Measurements from ENCODE around the gene PDZD2.

Gene PDZD2

GRCh38 chr5:32103521-32103920, 464.6 kb downstream of the PDZD2 start:
- ChIA-PET POLR2A (no interaction called here), CTCF (no interaction called here)

GRCh38 chr5:32107291-32107690, 468.4 kb downstream of the PDZD2 start:
- CTCF ChIA-PET = interaction anchor here (1.1 to 3.8 kb wide), 7 partner anchors 8 to 509 kb away, joined by 3 to 21 read pairs (median 5); no protein-coding TSS in a partner anchor
- no peak for TF ChIP-seq CTCF (IDR thresholded peaks at IDR 0.05; ENCODE audit: control extremely low read depth, extremely low read depth, low read depth, missing control alignments)
- POLR2A ChIA-PET = no interaction called here
- no peak for DNase-seq (ENCODE audit: extremely low spot score)

More at GRCh38 chr5:32103521-32103920, 464.6 kb downstream of the PDZD2 start:
- TF ChIP-seq CTCF (IDR thresholded peaks at IDR 0.05; ENCODE audit: control extremely low read depth, extremely low read depth, low read depth, missing control alignments) = no peak
- DNase-seq (ENCODE audit: extremely low spot score) = no peak

GRCh38 chr5:32108167-32108566, 469.2 kb downstream of the PDZD2 start:
- ChIA-PET POLR2A (no interaction called here), CTCF (interaction anchor here (1.2 to 3.8 kb wide), 6 partner anchors 7 to 124 kb away, joined by 3 to 21 read pairs (median 8); no protein-coding TSS in a partner anchor)
- no peak for TF ChIP-seq CTCF (IDR thresholded peaks at IDR 0.05; ENCODE audit: control extremely low read depth, extremely low read depth, low read depth, missing control alignments)
- no peak for DNase-seq (ENCODE audit: extremely low spot score)

GRCh38 chr5:32109236-32109635, 470.3 kb downstream of the PDZD2 start:
- ChIA-PET CTCF (interaction anchor here (0.9 to 3.8 kb wide), 5 partner anchors 11 to 123 kb away, joined by 3 to 21 read pairs (median 3); no protein-coding TSS in a partner anchor), POLR2A (no interaction called here)
- no peak for DNase-seq (ENCODE audit: extremely low spot score)
- TF ChIP-seq CTCF (IDR thresholded peaks at IDR 0.05; ENCODE audit: control extremely low read depth, extremely low read depth, low read depth, missing control alignments) = no peak

GRCh38 chr5:32110111-32110696, 471.3 kb downstream of the PDZD2 start:
- no peak for DNase-seq (ENCODE audit: extremely low spot score)
- CTCF ChIA-PET = interaction anchor here (0.9 to 3.8 kb wide), 3 partner anchors 12 to 19 kb away, joined by 3 to 21 read pairs (median 5); no protein-coding TSS in a partner anchor
- TF ChIP-seq CTCF (IDR thresholded peaks at IDR 0.05; ENCODE audit: control extremely low read depth, extremely low read depth, low read depth, missing control alignments) = no peak
- POLR2A ChIA-PET = no interaction called here

GRCh38 chr5:32115985-32116384, 477.1 kb downstream of the PDZD2 start:
- POLR2A ChIA-PET = no interaction called here
- DNase-seq (ENCODE audit: extremely low spot score) = no peak
- CTCF ChIA-PET = interaction anchor here (2.2 kb wide), 1 partner anchor 9 kb away, joined by 10 read pairs; no protein-coding TSS in a partner anchor
- no peak for TF ChIP-seq CTCF (IDR thresholded peaks at IDR 0.05; ENCODE audit: control extremely low read depth, extremely low read depth, low read depth, missing control alignments)

All from GM10248 (cell line).